BLaER1 treated with 17β-estradiol and CSF1 and Interleukin-3, amounts not matched to agents 10 nM and 100 nM (cell line): ENCODE data around the gene ARSG.

ENCODE experiments used
- H3K27ac ChIP-seq, 11 experiments: shearing (Covaris generic); formaldehyde crosslinking; 2 replicates each; pipeline ENCODE4 v1.8.1; 2022
- H3K27me3 ChIP-seq, 11 experiments: shearing (Covaris generic); formaldehyde crosslinking; 2 replicates each; pipeline ENCODE4 v1.8.1; 2022
- H3K36me3 ChIP-seq, 11 experiments: shearing (Covaris generic); formaldehyde crosslinking; 2 replicates each; pipeline ENCODE4 v1.8.1; 2022
- H3K4me1 ChIP-seq, 10 experiments: shearing (Covaris generic); formaldehyde crosslinking; 2 replicates each; pipeline ENCODE4 v1.8.1; 2022
- H3K4me2 ChIP-seq, 11 experiments: shearing (Covaris generic); formaldehyde crosslinking; 2 replicates each; pipeline ENCODE4 v1.8.1; 2022
- H3K4me3 ChIP-seq, 10 experiments: shearing (Covaris generic); formaldehyde crosslinking; 2 replicates each; pipeline ENCODE4 v1.8.1; 2022
- H3K9ac ChIP-seq, 11 experiments: shearing (Covaris generic); formaldehyde crosslinking; 2 replicates each; pipeline ENCODE4 v1.8.1; 2022
- H3K9me3 ChIP-seq, 11 experiments: shearing (Covaris generic); formaldehyde crosslinking; replicated peaks in 1 of 11; 2 replicates each; pipeline ENCODE4 v1.8.1; 2022
- H4K20me1 ChIP-seq, 11 experiments: shearing (Covaris generic); formaldehyde crosslinking; 2 replicates each; pipeline ENCODE4 v1.8.1; 2022
- Cebpa-rat ChIP-seq, 11 experiments: shearing (Covaris generic); IDR thresholded peaks; 2 replicates each; pipeline ENCODE4 v1.8.1; 2022

The ARSG gene

DNA sequence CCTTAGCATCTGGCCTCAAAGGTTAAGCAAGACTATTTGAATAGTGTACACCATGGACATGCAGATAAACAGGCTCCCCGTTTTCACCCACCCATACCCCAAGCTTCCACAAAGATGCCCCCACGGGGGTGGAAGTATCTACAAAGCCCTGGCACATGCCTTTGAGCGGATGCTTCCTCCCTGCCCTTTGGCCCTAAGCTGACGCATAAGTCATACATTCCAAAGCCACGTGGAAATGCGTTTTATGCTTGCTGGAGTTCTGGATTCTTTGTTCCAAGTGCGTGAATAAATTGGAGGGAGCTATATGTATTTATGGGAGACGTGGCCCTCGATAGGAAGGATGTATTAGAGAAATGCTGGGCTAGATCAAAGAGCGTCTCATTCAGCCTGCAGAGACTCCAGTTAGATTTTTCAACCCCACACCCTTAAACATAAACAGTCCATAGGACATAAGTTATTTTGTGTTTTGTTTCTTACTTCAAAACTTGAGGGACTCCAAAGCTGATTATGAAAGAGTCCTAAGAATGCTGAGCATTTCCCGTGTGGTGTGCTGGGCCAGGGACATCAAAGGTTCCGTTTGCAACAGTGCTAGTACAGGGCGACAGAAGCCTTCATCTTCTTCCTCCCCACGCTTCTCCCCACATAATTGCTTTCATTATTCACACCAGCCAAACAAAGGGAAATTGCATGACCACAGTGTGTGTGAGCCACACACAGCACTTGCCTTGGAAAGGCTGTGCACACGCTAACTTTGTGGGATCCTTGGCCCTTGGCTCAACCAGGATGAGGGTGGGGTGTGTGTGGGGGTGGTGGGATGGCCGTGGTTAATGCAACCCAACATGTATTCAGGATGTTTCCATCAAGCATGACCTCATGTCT, 92.4 kb downstream of the ARSG start:
- Histone ChIP-seq H3K4me2 (peak overlapping the region; percentile 54 to 84 (median 68)), H3K27ac (peak overlapping the region in 9 of 11 experiments; percentile 2 to 80 (median 68); a peak in 17 of 22 replicates), H3K4me3 (no peak overlapping the region; a peak in 1 of 20 replicates), H3K9ac (peak overlapping the region in 8 of 11 experiments; percentile 6 to 65 (median 42); a peak in 10 of 22 replicates), H3K4me1 (peaks cover 30 to 63% (median 49%) of the 10 kb centered on the region in 10 experiments), H4K20me1 (no peaks in the 10 kb centered on the region), H3K27me3 (no peaks in the 10 kb centered on the region), H3K9me3 (no peaks in the 10 kb centered on the region), H3K36me3 (no peaks in the 10 kb centered on the region)
- TF ChIP-seq Cebpa-rat (IDR thresholded peaks at IDR 0.05) = peak in 6 of 11 experiments; percentile 22 to 91 (median 58); a peak in 6 of 22 replicates

- H3K9me3 ChIP-seq = no peaks in the 10 kb centered on the region
- H3K36me3 ChIP-seq = no peaks in the 10 kb centered on the region
- no peak for TF ChIP-seq Cebpa-rat (IDR thresholded peaks at IDR 0.05)
- H3K4me2 ChIP-seq = peak overlapping the region; percentile 54 to 84 (median 68)
- no peaks in the 10 kb centered on the region for H4K20me1 ChIP-seq
- peak overlapping the region in 4 of 11 experiments; percentile 6 to 65 (median 58); a peak in 3 of 22 replicates for H3K9ac ChIP-seq
- H3K4me1 ChIP-seq = peaks cover 30 to 67% (median 55%) of the 10 kb centered on the region in 10 experiments
- no peaks in the 10 kb centered on the region for H3K27me3 ChIP-seq
- peak overlapping the region in 8 of 11 experiments; percentile 49 to 80 (median 72); a peak in 16 of 22 replicates for H3K27ac ChIP-seq
- no peak overlapping the region for H3K4me3 ChIP-seq
Measured at GRCh38 chr17:68384471-68384870, 93.2 kb downstream of the ARSG start.

- Histone ChIP-seq H3K4me3 (no peak overlapping the region), H3K27ac (peak overlapping the region in 6 of 11 experiments; percentile 59 to 80 (median 77); a peak in 9 of 22 replicates), H3K9me3 (no peaks in the 10 kb centered on the region), H4K20me1 (no peaks in the 10 kb centered on the region), H3K4me1 (peaks cover 30 to 67% (median 55%) of the 10 kb centered on the region in 10 experiments), H3K4me2 (peak overlapping the region in 9 of 11 experiments; percentile 58 to 84 (median 70); a peak in 17 of 22 replicates), H3K27me3 (no peaks in the 10 kb centered on the region), H3K36me3 (no peaks in the 10 kb centered on the region), H3K9ac (no peak overlapping the region)
- no peak for TF ChIP-seq Cebpa-rat (IDR thresholded peaks at IDR 0.05)
Measured at GRCh38 chr17:68384941-68385340, 93.6 kb downstream of the ARSG start.

- no peaks in the 10 kb centered on the region for H3K9me3 ChIP-seq
- no peak overlapping the region for H3K4me2 ChIP-seq
- no peaks in the 10 kb centered on the region for H4K20me1 ChIP-seq
- no peak overlapping the region for H3K9ac ChIP-seq
- H3K27ac ChIP-seq = no peak overlapping the region
- no peak overlapping the region for H3K4me3 ChIP-seq
- no peak for TF ChIP-seq Cebpa-rat (IDR thresholded peaks at IDR 0.05)
- no peaks in the 10 kb centered on the region for H3K27me3 ChIP-seq
- H3K36me3 ChIP-seq = no peaks in the 10 kb centered on the region
- H3K4me1 ChIP-seq = peaks cover 28 to 66% (median 54%) of the 10 kb centered on the region in 10 experiments
Measured at GRCh38 chr17:68385490-68386215, 94.4 kb downstream of the ARSG start.

- H3K4me2 ChIP-seq = peak overlapping the region; percentile 15 to 77 (median 72); a peak in 19 of 22 replicates
- peaks cover 18 to 51% (median 47%) of the 10 kb centered on the region in 10 experiments for H3K4me1 ChIP-seq
- H4K20me1 ChIP-seq = no peaks in the 10 kb centered on the region
- no peaks in the 10 kb centered on the region for H3K27me3 ChIP-seq
- H3K9ac ChIP-seq = no peak overlapping the region
- H3K27ac ChIP-seq = peak overlapping the region in 5 of 11 experiments; percentile 16 to 47 (median 42); a peak in 5 of 22 replicates
- no peak overlapping the region for H3K4me3 ChIP-seq
- no peak for TF ChIP-seq Cebpa-rat (IDR thresholded peaks at IDR 0.05)
- no peaks in the 10 kb centered on the region for H3K9me3 ChIP-seq
- no peaks in the 10 kb centered on the region for H3K36me3 ChIP-seq
Measured at GRCh38 chr17:68387435-68388218, 96.3 kb downstream of the ARSG start.

- peaks cover 6 to 37% (median 33%) of the 10 kb centered on the region in 10 experiments for H3K4me1 ChIP-seq
- 0 out of 22 replicates have a peak overlapping the region, but pooled peaks of 1 of the 11 experiments have one; percentile 17 for H3K9ac ChIP-seq
- peak overlapping the region in 9 of 11 experiments; percentile 47 to 77 (median 72); a peak in 15 of 22 replicates for H3K4me2 ChIP-seq
- no peaks in the 10 kb centered on the region for H3K36me3 ChIP-seq
- H4K20me1 ChIP-seq = no peaks in the 10 kb centered on the region
- H3K27me3 ChIP-seq = no peaks in the 10 kb centered on the region
- H3K4me3 ChIP-seq = no peak overlapping the region
- H3K27ac ChIP-seq = peak overlapping the region in 4 of 11 experiments; percentile 9 to 47 (median 40); a peak in 5 of 22 replicates
- H3K9me3 ChIP-seq = peaks cover 0 to 4% (median 1%) of the 10 kb centered on the region in 11 experiments; a peak in 6 of 22 replicates
- TF ChIP-seq Cebpa-rat (IDR thresholded peaks at IDR 0.05) = no peak
Measured at GRCh38 chr17:68389041-68389440, 97.7 kb downstream of the ARSG start.

GRCh38 chr17:68390888-68391545, 99.7 kb downstream of the ARSG start:
- no peak for TF ChIP-seq Cebpa-rat (IDR thresholded peaks at IDR 0.05)
- no peaks in the 10 kb centered on the region for H4K20me1 ChIP-seq
- H3K9me3 ChIP-seq = peaks cover 14 to 22% (median 19%) of the 10 kb centered on the region in 11 experiments
- H3K36me3 ChIP-seq = peaks cover 0 to 12% (median 9%) of the 10 kb centered on the region in 11 experiments; a peak in 11 of 22 replicates
- H3K4me3 ChIP-seq = no peak overlapping the region
- no peaks in the 10 kb centered on the region for H3K27me3 ChIP-seq
- no peak overlapping the region for H3K27ac ChIP-seq
- no peak overlapping the region for H3K4me2 ChIP-seq
- peaks cover 0 to 26% (median 22%) of the 10 kb centered on the region in 10 experiments; a peak in 18 of 20 replicates for H3K4me1 ChIP-seq
- no peak overlapping the region for H3K9ac ChIP-seq
